HEK293 (cell line): ENCODE results near the gene EPB41L5.
"Not testable (repeated sequence)": the region's sequence is repeated elsewhere in the genome, so short reads cannot be mapped to it uniquely, and the experiment has no call there.

Source experiments
- CTCF ChIP-seq: fragments of 450-650 bp; formaldehyde crosslinking; IDR thresholded peaks from 2 replicates; pipeline ENCODE4 v1.5.1; 2016; ENCODE audit warnings: missing biosample characterization, missing genetic modification characterization
- PRDM1 ChIP-seq: fragments of 450-650 bp; formaldehyde crosslinking; IDR thresholded peaks from 2 replicates; pipeline ENCODE4; 2016; ENCODE audit warnings: missing biosample characterization, missing genetic modification characterization
- PRDM10 ChIP-seq: fragments of 450-650 bp; formaldehyde crosslinking; IDR thresholded peaks from 2 replicates; pipeline ENCODE4 v1.5.1; 2016; ENCODE audit warnings: missing biosample characterization, missing genetic modification characterization
- REST ChIP-seq: fragments of 450-650 bp; formaldehyde crosslinking; IDR thresholded peaks from 2 replicates; pipeline ENCODE4 v1.5.1; 2016; ENCODE audit warnings: missing biosample characterization, missing genetic modification characterization
- ZBTB26 ChIP-seq: fragments of 450-650 bp; formaldehyde crosslinking; optimal IDR thresholded peaks from 2 replicates; pipeline ENCODE3; 2016; ENCODE audit warnings: missing biosample characterization, mild to moderate bottlenecking, missing genetic modification characterization

GRCh38 chr2:120068040-120068658, 55.3 kb downstream of the EPB41L5 start:
- TF ChIP-seq CTCF; REST (tag by site-specific recombination); ZBTB26; PRDM1 (tag by site-specific recombination); PRDM10 (tag by site-specific recombination): not testable (repeated sequence)
